Fibroblast of upper back skin (primary cell): ENCODE measurements around the gene PPP2R5C.

Source experiments
- DNase-seq: peaks from one replicate; pipeline ENCODE4 v3.0.0-alpha.2; 2013

The PPP2R5C gene

GRCh38 chr14:101925152-101925551 lies 163.6 kb downstream of the PPP2R5C start:
- DNase-seq, result no peak

DNA sequence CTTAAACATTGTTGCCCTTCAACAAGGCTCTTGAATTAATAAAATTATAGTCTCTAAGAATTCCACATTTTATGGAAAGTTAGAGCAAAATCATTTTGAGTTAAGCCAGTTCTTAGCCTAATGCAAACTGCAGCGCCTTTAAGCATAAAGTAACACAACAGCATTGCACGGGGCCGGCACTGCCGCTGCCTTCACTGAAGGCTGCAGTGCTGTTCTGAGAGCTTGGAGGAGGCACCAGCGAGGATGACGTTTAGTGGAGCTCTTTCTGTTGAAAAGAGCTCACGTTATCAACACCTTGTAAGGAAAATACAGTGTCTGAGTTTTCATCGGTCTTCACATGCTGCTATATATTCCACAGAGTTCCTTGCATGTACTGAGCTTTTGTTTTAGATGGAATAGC lies 164.6 kb downstream of the PPP2R5C start:
- DNase-seq, result no peak

DNA sequence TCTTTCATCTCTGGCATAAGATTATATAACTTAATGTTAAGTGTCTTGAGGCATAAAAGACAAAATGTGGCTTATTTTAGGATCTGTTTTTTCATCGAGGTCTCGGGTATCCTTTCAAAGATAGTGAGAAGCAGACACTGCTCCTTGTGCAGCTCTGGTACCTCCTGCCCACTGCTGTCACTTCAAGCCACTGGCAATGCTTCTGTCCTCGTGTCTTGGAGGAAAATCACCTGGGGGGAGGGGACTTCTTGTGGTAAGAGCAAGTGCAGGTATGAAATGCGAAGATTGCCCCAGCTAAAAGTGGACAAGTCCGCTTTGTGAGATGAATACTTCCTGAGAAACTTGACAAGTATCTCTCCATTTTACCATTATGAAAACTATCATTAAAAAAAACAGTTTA lies 165.1 kb downstream of the PPP2R5C start:
- DNase-seq, result no peak

DNA sequence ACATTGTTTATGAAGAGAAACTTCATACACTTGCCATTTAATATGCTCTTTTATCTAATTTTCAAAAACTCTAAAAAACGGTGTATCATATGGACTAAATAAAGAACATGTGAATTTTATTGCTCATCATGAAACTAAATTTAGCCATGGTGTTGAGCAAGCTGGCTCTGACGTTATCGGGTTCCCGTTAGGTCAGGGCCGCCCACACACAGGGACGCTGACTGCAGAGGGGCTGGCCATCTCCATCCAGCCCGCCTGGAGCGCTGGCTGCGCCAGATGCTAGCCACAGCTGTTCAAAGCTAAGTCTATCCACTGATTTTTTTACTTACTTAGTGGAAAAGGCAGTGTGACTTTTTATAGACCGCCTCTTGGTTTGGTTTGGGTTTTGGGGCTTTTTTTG lies 166.3 kb downstream of the PPP2R5C start:
- peak; percentile 92 for DNase-seq

- no peak for DNase-seq
Observed at GRCh38 chr14:101928415-101928841, 166.9 kb downstream of the PPP2R5C start.

DNA sequence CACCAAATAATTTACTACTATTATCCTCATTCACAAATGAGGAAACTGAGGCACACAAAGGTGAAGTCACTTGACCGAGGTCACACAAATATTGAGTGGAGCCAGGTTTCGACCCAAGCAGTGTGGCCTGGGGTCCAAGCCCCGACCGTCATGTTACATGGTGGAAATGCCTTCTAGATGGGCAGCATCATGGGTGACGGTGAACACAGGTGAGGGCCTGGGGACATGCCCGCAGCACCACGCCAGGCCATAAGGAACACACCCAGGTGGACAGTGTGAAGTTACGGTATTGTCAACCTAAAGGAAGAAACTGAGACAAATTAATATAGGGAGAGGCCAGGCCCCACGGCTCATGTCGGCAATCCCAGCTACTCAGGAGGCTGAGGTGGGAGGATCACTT lies 167.6 kb downstream of the PPP2R5C start:
- DNase-seq, result no peak

DNA sequence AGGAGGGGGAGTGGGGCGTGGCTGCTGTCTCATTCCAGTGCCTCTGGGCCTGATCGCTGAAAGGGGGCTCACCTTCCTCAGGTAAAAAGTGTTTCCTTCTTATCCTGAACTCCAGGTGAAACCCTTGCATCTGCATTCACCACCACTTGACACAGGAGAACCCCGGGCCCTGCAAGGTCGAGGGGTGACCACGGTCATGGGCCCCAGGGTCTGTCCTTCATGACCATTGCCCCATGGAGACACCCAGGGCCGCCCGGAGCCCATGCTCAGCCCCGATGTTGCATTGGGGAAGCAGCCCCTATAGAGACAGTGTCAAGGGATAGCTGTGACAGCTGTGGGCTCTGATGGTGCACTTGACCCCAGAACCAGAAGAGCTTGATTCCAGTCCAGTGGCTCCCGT lies 168.4 kb downstream of the PPP2R5C start:
- no peak for DNase-seq

GRCh38 chr14:101932673-101933072 lies 171.2 kb downstream of the PPP2R5C start:
- no peak for DNase-seq

- DNase-seq, result no peak
Observed at GRCh38 chr14:101933209-101933608, 171.7 kb downstream of the PPP2R5C start.

DNA sequence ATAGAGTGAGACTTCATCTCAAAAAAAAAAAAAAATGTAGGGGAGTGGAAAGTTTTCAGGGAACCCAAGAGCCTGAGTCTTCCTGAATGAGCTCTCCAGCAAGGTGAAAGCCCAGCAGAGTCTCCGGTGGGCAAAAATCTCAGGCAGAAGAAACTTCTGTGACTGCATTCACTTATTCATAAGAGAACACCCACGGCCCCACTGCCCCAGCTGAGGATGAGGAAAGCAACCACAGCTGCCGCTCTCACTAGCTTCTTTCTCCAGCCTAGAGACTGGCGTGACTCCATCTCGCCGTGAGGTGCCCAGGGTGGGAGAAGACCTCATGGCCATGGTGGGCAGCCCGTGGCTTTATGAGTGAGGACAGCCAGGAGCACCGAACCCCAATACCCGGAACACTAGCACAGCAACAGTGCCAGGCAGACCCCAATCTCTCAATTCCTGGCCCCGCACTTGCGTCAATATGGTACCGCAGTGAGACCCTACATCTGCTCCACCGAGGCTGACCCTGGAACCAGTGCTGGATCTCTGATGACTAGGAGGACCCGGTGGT lies 173.2 kb downstream of the PPP2R5C start:
- DNase-seq, result no peak

GRCh38 chr14:101937926-101938767 lies 176.6 kb downstream of the PPP2R5C start:
- DNase-seq, result no peak

GRCh38 chr14:101939646-101940170 lies 178.2 kb downstream of the PPP2R5C start:
- DNase-seq, result no peak

GRCh38 chr14:101944451-101944850 lies 182.9 kb downstream of the PPP2R5C start:
- DNase-seq, result no peak

GRCh38 chr14:101945171-101945570 lies 183.7 kb downstream of the PPP2R5C start:
- DNase-seq, result no peak

GRCh38 chr14:101947577-101947903 lies 186.0 kb downstream of the PPP2R5C start:
- no peak for DNase-seq

GRCh38 chr14:101947904-101948665 lies 186.6 kb downstream of the PPP2R5C start:
- DNase-seq, result peak; percentile 100

GRCh38 chr14:101948666-101949216 lies 187.2 kb downstream of the PPP2R5C start:
- no peak for DNase-seq

DNA sequence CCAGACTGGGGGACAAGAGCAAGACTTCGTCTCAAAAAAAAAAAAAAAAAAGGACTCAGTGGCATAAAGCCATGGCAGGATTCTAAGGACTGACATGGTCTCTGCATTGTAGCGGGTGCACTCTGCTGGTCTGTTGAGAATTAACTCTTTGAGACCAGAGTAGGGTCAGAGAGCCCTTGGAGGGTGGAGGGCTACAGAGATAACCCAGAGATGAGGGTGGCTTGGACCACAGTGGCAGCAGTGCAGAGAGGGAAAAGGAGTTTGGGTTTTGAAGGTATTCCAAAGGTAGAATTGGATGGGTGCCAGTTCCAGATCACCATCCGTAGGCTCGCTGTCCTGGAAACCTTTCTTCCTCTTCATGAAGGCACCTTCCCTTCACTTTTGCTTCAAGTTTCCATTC lies 188.6 kb downstream of the PPP2R5C start:
- DNase-seq, result no peak

- no peak for DNase-seq
Observed at GRCh38 chr14:101950516-101951215, 189.2 kb downstream of the PPP2R5C start.

DNA sequence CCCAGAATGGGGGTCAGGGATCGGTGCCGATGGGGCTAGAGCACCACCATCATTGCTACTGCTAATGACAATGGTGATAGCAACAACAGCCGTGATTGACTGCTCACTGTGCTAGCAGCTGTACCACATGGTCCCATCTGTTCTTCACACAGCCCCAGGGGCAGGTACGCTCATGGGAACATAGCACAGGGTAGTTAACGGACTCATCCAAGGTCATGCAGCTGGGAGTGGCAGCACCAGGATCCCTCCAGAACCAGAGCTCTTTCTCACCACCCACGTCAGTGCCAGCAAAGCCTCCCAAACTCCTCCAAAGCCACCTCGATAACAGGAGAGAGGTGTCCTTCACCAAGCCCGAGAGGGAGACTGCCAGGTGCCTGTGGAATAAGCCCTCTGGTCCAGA lies 191.6 kb downstream of the PPP2R5C start:
- no peak for DNase-seq

DNA sequence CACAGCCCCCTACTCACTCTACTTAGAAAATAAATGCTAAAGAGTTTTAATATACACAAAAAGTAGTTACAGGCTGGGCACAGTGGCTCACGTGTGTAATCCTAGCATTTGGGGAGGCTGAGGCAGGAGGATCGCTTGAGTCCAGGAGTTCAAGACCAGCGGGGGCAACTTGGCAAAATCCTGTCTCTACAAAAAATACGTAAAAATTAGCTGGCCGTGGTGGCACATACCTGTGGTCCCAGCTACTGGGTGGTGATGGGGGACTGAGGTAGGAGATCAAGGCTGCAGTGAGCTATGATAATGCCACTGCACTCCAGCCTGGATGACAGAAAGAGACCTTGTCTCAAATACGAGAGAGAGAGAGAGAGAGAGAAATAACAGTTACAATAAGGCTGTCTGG lies 193.0 kb downstream of the PPP2R5C start:
- no peak for DNase-seq

GRCh38 chr14:101955695-101956161 lies 194.2 kb downstream of the PPP2R5C start:
- DNase-seq, result no peak
